Measurements from ENCODE around the gene DMRT1.
A peak's percentile ranks its signal among the peaks of the same experiment; 100 is the strongest.
"Not testable (repeated sequence)": the region's sequence is repeated elsewhere in the genome, so short reads cannot be mapped to it uniquely, and the experiment has no call there.

DMRT1 gene

GRCh38 chr9:860706-861105, 19.2 kb downstream of the DMRT1 start:
- DNase-seq (ENCODE audit: low read depth), result no peak

GRCh38 chr9:861525-861924, 20.0 kb downstream of the DMRT1 start:
- DNase-seq (ENCODE audit: low read depth), result not testable (repeated sequence)

GRCh38 chr9:875119-875962, 33.8 kb downstream of the DMRT1 start:
- no peak for DNase-seq (ENCODE audit: low read depth)

GRCh38 chr9:876425-876824, 34.9 kb downstream of the DMRT1 start:
- DNase-seq (ENCODE audit: low read depth), result no peak

- DNase-seq (ENCODE audit: low read depth), result no peak
These were observed 36.7 kb downstream of the DMRT1 start for GRCh38 chr9:878239-878638.

GRCh38 chr9:880725-881124, 39.2 kb downstream of the DMRT1 start:
- no peak for DNase-seq (ENCODE audit: low read depth)

GRCh38 chr9:882416-882924, 41.0 kb downstream of the DMRT1 start:
- DNase-seq (ENCODE audit: low read depth), result no peak

GRCh38 chr9:883011-883410, 41.5 kb downstream of the DMRT1 start:
- no peak for DNase-seq (ENCODE audit: low read depth)

GRCh38 chr9:886886-887285, 45.4 kb downstream of the DMRT1 start:
- no peak for DNase-seq (ENCODE audit: low read depth)

- DNase-seq (ENCODE audit: low read depth), result no peak
These were observed 50.6 kb downstream of the DMRT1 start for GRCh38 chr9:892123-892522.

- DNase-seq (ENCODE audit: low read depth), result no peak
These were observed 51.6 kb downstream of the DMRT1 start for GRCh38 chr9:893115-893514.

- DNase-seq (ENCODE audit: low read depth), result peak; percentile 15
These were observed 52.4 kb downstream of the DMRT1 start for GRCh38 chr9:893843-894420.

GRCh38 chr9:899440-900184, 58.1 kb downstream of the DMRT1 start:
- no peak for DNase-seq (ENCODE audit: low read depth)

- DNase-seq (ENCODE audit: low read depth), result no peak
These were observed 62.4 kb downstream of the DMRT1 start for GRCh38 chr9:903886-904285.

GRCh38 chr9:905906-906305, 64.4 kb downstream of the DMRT1 start:
- no peak for DNase-seq (ENCODE audit: low read depth)

GRCh38 chr9:908536-909205, 67.2 kb downstream of the DMRT1 start:
- DNase-seq (ENCODE audit: low read depth), result no peak

- no peak for DNase-seq (ENCODE audit: low read depth)
These were observed 69.5 kb downstream of the DMRT1 start for GRCh38 chr9:911005-911404.

- DNase-seq (ENCODE audit: low read depth), result no peak
These were observed 71.3 kb downstream of the DMRT1 start for GRCh38 chr9:912776-913175.

- DNase-seq (ENCODE audit: low read depth), result not testable (repeated sequence)
These were observed 72.0 kb downstream of the DMRT1 start for GRCh38 chr9:913526-913925.

GRCh38 chr9:917730-918129, 76.2 kb downstream of the DMRT1 start:
- DNase-seq (ENCODE audit: low read depth), result no peak

GRCh38 chr9:920927-921326, 79.4 kb downstream of the DMRT1 start:
- no peak for DNase-seq (ENCODE audit: low read depth)

GRCh38 chr9:922171-922570, 80.7 kb downstream of the DMRT1 start:
- DNase-seq (ENCODE audit: low read depth), result no peak
